Measurements from ENCODE around the gene PSMC3IP. TPM values are rescaled to one million over a fixed set of nuclear protein-coding genes. Genes with fewer than 3 reads are reported as not detected.

The PSMC3IP gene
- total RNA-seq, result 3.6 and 5.6 TPM in 2 replicates

GRCh38 chr17:42577532-42578281, at the start of gene PSMC3IP:
Gene PSMC3IP, minus strand, starts transcription at chr17:42577729. Its CDS starts 43 bp downstream, at chr17:42577686.

GRCh38 chr17:42609182-42609813, 31.8 kb upstream of the PSMC3IP start, which contains the start of the genes RETREG3 and TUBG1:
Gene RETREG3, minus strand, starts transcription at chr17:42609374. Its CDS starts 50 bp downstream, at chr17:42609324.
Gene TUBG1, plus strand, starts transcription at chr17:42609683. Its CDS starts 55 bp downstream, at chr17:42609738.

GRCh38 chr17:42566883-42567573, 10.5 kb downstream of the PSMC3IP start, which contains the start of gene MLX:
Gene MLX, plus strand, starts transcription at chr17:42567100. Its CDS starts 25 bp downstream, at chr17:42567125.

GRCh38 chr17:42561897-42562387, 15.6 kb downstream of the PSMC3IP start, which contains the start of gene COASY:
Gene COASY, plus strand, starts transcription at chr17:42562148. Its CDS starts 475 bp downstream, at chr17:42562623.

GRCh38 chr17:42552736-42553135, 24.8 kb downstream of the PSMC3IP start, which contains the start of gene HSD17B1:
Gene HSD17B1, plus strand, starts transcription at chr17:42552923. Its CDS starts 11 bp downstream, at chr17:42552934.

GRCh38 chr17:42536048-42536371, 41.5 kb downstream of the PSMC3IP start, which contains the start of gene NAGLU:
Gene NAGLU, plus strand, starts transcription at chr17:42536241. Its CDS starts 32 bp downstream, at chr17:42536273.

Other genes starting within 250 kb of the PSMC3IP start
- gene STAT3, start 189.3 kb downstream of the PSMC3IP start, total RNA-seq, result 79.0 and 145 TPM in 2 replicates
- 719 and 771 TPM in 2 replicates for gene CAVIN1, start 154.5 kb downstream of the PSMC3IP start, total RNA-seq
- 26.4 and 60.2 TPM in 2 replicates for gene ATP6V0A1, start 118.9 kb downstream of the PSMC3IP start, total RNA-seq
- gene NAGLU, start 41.5 kb downstream of the PSMC3IP start, total RNA-seq, result 21.4 and 26.7 TPM in 2 replicates
- gene HSD17B1, start 24.8 kb downstream of the PSMC3IP start, total RNA-seq, result 0.49 and 1.1 TPM in 2 replicates
- gene COASY, start 15.6 kb downstream of the PSMC3IP start, total RNA-seq, result 13.1 and 23.2 TPM in 2 replicates
- 27.0 and 33.6 TPM in 2 replicates for gene MLX, start 10.6 kb downstream of the PSMC3IP start, total RNA-seq
- 40.3 and 50.0 TPM in 2 replicates for gene RETREG3, start 31.6 kb upstream of the PSMC3IP start, total RNA-seq
- gene TUBG1, start 32.0 kb upstream of the PSMC3IP start, total RNA-seq, result 18.9 and 62.2 TPM in 2 replicates
- 1.9 and 7.4 TPM in 2 replicates for gene TUBG2, start 81.6 kb upstream of the PSMC3IP start, total RNA-seq
- gene PLEKHH3, start 99.3 kb upstream of the PSMC3IP start, total RNA-seq, result 5.8 and 10.2 TPM in 2 replicates
- gene CCR10, start 104.1 kb upstream of the PSMC3IP start, total RNA-seq, result 2.1 and 2.2 TPM in 2 replicates
- gene CNTNAP1, start 104.8 kb upstream of the PSMC3IP start, total RNA-seq, result 16.7 and 53.1 TPM in 2 replicates
- gene EZH1, start 167.3 kb upstream of the PSMC3IP start, total RNA-seq, result 9.6 and 18.8 TPM in 2 replicates
- 4.4 and 30.8 TPM in 2 replicates for gene RAMP2, start 183.5 kb upstream of the PSMC3IP start, total RNA-seq
- gene VPS25, start 195.7 kb upstream of the PSMC3IP start, total RNA-seq, result 35.5 and 41.0 TPM in 2 replicates
- gene WNK4, start 202.9 kb upstream of the PSMC3IP start, total RNA-seq, result 1.3 and 13.0 TPM in 2 replicates
- 55.1 and 59.4 TPM in 2 replicates for gene COA3, start 221.0 kb upstream of the PSMC3IP start, total RNA-seq
- not detected in 2 replicates for gene CNTD1, start 221.1 kb upstream of the PSMC3IP start, total RNA-seq
- 116 and 169 TPM in 2 replicates for gene BECN1, start 246.6 kb upstream of the PSMC3IP start, total RNA-seq